Lower lobe of right lung (tissue), 2 donors: ENCODE measurements around the gene SLC18B1. TPM values are rescaled to one million over a fixed set of nuclear protein-coding genes. Genes with fewer than 3 reads are reported as not detected.

Experiments
- ATAC-seq, 2 donors: fragments of 200-7000 bp; cut with Tn5 transposase; one replicate each; pipeline ENCODE4 v1.9.1; 2020 to 2022; ENCODE audit warnings: mild to moderate bottlenecking in 2 of 2, moderate library complexity in 2 of 2
- DNase-seq: peaks from one replicate; pipeline ENCODE4 v3.0.0-alpha.2; 2020
- H3K27ac ChIP-seq: fragments of 200-600 bp; one replicate; pipeline ENCODE4 v1.8.0; 2022
- H3K27me3 ChIP-seq: fragments of 200-600 bp; one replicate; pipeline ENCODE4 v1.8.0; 2022; ENCODE audit warnings: low read depth
- H3K36me3 ChIP-seq: fragments of 200-600 bp; one replicate; pipeline ENCODE4 v1.8.0; 2022; ENCODE audit warnings: mild to moderate bottlenecking
- H3K4me1 ChIP-seq: fragments of 200-600 bp; one replicate; pipeline ENCODE4 v1.8.0; 2022
- H3K4me3 ChIP-seq: fragments of 200-600 bp; one replicate; pipeline ENCODE4 v1.8.0; 2022; ENCODE audit warnings: mild to moderate bottlenecking
- H3K9me3 ChIP-seq: fragments of 200-600 bp; one replicate; pipeline ENCODE4 v1.8.0; 2022
- intact Hi-C: fragments of 100-400 bp; cut with DNase I; formaldehyde crosslinking; loops from one replicate; pipeline ENCODE4 v1.11.0; 2022
- total RNA-seq: library from RNA; stranded (reverse); fragmentation: NEBNext Ultra II Directional; extraction: Animal tissue kit (Norgen Biotek cat#: 25700); gene quantifications from one replicate; pipeline ENCODE4 v1.2.1, GENCODE V29; 2021
- TF ChIP-seq, protein P1 (sequence below): fragments of 200-600 bp; IDR thresholded peaks from one replicate; pipeline ENCODE4 v1.8.0; 2022; ENCODE audit warnings: antibody characterized with exemption, mild to moderate bottlenecking
- donor health status: DM: no; HTN: yes; CAD: no; lungs with severe emphysema.

Gene SLC18B1
- total RNA-seq, 1 donor from 2014 or later = 8.1 TPM

DNA sequence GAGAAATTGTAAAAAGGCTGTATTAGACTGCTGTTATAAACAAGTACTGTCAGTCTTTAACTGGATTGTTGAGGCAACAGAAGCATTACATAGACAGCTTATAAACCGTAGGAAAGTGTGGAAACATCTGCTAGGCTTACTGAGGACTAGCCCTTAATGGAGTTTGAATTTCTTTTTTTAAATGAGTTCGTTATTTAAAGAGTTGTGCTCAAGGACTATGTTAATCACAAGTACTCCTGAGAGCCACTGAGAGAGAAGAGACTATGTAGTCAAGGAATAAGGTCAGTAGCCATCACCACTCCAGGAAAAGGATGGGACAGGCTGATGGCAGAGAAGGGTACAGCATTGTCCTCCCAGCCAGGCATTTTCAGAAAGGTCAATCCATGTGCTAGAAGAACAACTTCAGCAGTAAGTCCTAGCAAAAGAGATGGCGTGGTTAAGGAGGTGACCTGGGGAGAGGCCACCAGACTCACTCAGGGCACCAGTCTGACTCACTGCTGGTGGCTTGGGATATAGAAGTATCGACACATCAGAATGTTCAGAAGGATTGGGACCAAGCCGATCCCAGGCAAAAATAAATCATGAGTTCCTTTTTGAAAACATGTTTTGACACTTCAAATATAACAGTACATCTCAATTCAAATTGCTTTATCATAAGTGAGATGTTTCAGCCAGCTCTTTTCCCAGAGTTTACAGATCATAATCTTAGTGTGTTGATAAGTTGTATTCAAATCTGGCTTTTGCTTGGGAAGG is 22.4 kb upstream of the SLC18B1 start:
- Histone ChIP-seq H3K36me3 (peaks cover 42% of the 10 kb centered on the region), H3K27ac (no peak overlapping the region), H3K27me3 (no peaks in the 10 kb centered on the region), H3K4me3 (no peak overlapping the region), H3K4me1 (peaks cover 24% of the 10 kb centered on the region), H3K9me3 (no peaks in the 10 kb centered on the region)
- intact Hi-C loops = no loop called here
- ATAC-seq (peak in 1 of 2 donors; percentile 43), DNase-seq (no peak)
- TF ChIP-seq, protein P1, sequence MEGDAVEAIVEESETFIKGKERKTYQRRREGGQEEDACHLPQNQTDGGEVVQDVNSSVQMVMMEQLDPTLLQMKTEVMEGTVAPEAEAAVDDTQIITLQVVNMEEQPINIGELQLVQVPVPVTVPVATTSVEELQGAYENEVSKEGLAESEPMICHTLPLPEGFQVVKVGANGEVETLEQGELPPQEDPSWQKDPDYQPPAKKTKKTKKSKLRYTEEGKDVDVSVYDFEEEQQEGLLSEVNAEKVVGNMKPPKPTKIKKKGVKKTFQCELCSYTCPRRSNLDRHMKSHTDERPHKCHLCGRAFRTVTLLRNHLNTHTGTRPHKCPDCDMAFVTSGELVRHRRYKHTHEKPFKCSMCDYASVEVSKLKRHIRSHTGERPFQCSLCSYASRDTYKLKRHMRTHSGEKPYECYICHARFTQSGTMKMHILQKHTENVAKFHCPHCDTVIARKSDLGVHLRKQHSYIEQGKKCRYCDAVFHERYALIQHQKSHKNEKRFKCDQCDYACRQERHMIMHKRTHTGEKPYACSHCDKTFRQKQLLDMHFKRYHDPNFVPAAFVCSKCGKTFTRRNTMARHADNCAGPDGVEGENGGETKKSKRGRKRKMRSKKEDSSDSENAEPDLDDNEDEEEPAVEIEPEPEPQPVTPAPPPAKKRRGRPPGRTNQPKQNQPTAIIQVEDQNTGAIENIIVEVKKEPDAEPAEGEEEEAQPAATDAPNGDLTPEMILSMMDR = no peak

DNA sequence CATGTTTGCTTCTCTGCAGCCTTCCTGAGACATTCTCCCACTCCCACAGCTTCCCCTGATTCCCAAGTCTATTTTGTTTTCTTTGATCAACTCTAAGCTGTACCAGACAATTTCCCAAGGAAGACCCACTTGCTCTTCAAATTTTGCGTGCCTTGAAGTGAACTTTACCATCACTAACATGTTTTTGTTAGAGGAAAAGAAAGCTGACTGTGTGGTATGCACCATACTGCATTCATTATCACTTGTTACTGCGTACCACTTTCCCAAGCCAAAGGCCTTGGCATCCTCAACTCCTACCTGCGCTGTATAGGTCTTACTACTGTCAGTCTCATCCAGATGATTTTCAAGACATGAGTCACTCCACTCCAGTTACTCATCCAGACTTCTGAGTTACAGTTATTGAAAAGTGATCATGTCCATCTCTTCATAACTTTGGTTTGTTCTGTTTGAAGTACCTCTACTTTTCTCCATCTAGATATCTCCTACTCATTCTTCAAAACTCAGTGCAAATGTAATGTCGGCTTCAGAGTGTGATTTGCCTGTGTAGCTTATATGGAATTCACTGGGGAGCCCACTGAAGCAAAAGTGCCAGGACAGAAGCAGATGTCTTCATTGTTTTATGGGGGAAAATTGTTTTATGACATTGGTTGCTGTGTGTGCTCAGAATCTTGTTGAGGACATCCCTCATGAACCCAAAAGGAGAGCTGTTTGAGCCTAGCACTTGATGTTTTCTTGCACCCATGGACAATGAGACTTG is 21.1 kb upstream of the SLC18B1 start:
- intact Hi-C loops = no loop called here
- no peaks in the 10 kb centered on the region for H3K9me3 ChIP-seq
- H3K36me3 ChIP-seq = peaks cover 42% of the 10 kb centered on the region

DNA sequence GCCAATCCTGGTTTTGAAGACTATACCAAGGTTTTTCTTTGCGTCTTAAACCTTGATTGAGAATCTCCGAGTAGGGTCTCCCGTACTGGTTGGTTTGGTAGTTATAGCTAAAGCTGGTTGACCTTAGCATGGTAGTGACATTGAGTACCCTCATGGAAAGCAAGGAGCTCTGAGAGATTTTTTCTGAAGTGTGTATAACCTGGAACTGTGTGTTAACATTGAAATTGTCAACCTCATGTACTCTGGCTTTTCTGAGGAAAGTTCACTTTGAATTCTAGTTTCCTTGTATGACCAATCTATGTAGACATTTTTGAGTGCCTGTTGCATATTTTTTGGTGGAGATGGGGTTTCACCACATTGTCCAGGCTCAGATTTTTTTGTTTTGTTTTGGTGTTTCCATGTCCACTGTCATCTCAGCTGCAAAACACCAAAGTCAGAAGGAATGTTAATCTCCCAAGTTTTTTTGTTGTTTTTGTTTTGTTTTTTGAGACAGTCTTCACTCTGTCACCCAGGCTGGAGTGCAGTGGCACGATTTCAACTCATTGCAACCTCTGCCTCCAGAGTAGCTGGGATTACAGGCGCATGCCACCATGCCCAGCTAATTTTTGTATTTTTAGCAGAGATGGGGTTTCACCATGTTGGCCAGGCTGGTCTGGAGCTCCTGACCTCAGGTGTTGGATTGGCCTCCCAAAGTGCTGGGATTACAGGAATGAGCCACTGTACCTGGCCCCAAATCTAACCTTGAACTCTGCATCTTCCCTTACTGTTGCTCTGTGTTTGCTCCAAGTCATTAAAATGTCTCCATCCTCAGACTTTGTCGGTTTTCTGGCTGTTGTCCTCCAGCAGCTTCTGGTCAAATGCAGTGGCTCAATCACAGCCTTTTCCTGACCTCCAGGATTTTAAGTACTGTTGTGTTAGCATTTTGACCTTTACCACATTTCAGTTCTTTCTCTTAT is 20.2 kb upstream of the SLC18B1 start:
- intact Hi-C loops = no loop called here
- TF ChIP-seq, protein P1 = no peak
- Histone ChIP-seq H3K4me3 (no peak overlapping the region), H3K27ac (no peak overlapping the region), H3K27me3 (no peaks in the 10 kb centered on the region), H3K4me1 (peaks cover 32% of the 10 kb centered on the region), H3K36me3 (peaks cover 42% of the 10 kb centered on the region), H3K9me3 (no peaks in the 10 kb centered on the region)
- DNase-seq = no peak
- no peak for ATAC-seq

More for the DNA sequence above, 21.1 kb upstream of the SLC18B1 start:
- TF ChIP-seq, protein P1 = no peak
- ATAC-seq (no peak), DNase-seq (no peak)
- Histone ChIP-seq H3K4me3 (no peak overlapping the region), H3K27me3 (no peaks in the 10 kb centered on the region), H3K4me1 (peaks cover 32% of the 10 kb centered on the region), H3K27ac (no peak overlapping the region)

DNA sequence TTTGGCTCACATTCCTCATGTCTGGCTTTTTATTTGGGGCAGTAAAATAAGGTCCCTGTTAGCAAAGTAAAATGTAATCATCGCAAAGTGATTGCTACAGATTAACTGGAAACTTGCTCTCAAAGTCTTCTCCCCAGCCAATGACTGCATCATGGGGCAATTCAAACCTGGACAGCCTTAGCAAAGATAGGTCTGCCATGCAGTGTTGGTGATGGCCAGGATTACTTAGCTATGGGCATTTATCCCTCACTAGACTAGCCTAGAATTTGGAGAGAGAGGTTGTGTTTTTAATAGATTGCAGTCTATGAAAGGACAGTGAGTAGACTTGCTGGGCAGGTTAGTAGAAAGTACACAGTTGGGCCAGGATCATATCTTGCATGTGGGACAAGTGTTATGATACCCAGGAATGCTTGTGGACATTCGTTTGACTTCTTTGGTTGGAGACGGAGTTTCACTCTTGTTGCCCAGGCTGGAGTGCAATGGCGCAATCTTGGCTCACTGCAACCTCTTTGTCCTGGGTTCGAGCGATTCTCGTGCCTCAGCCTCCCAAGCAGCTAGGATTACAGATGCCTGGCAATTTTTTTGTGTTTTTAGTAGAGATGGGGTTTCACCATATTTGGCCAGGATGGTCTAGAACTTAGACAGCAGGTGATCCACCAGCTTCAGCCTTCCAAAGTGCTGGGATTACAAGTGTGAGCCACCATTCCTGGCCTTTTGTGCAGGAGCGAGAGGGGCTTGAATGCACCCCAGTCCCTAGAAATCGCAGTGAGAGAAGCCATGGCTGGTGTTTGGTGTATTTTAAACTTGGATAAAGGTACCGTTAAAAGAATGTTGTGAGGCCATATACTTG is 19.3 kb upstream of the SLC18B1 start:
- intact Hi-C loops = no loop called here
- no peak overlapping the region for H3K4me3 ChIP-seq

More for the DNA sequence above, 19.3 kb upstream of the SLC18B1 start:
- peaks cover 42% of the 10 kb centered on the region for H3K36me3 ChIP-seq
- H3K9me3 ChIP-seq = no peaks in the 10 kb centered on the region
- DNase-seq (no peak), ATAC-seq (no peak)
- peaks cover 28% of the 10 kb centered on the region for H3K4me1 ChIP-seq
- TF ChIP-seq, protein P1 = no peak
- no peak overlapping the region for H3K27ac ChIP-seq
- no peaks in the 10 kb centered on the region for H3K27me3 ChIP-seq
